Lung (tissue), 12 donors: ENCODE data around the gene ACTL8. TPM values are rescaled to one million over a fixed set of nuclear protein-coding genes. Genes with fewer than 3 reads are reported as not detected.

ENCODE experiments used
- ATAC-seq: fragments of 200-7000 bp; cut with Tn5 transposase; one replicate; pipeline ENCODE4 v1.9.1; 2020; ENCODE audit warnings: moderate number of reproducible peaks; ENCODE audit not compliant: insufficient read depth, low FRiP score
- DNase-seq, 3 donors: peaks; one replicate each; pipeline ENCODE4 v3.0.0-alpha.2; 2013 to 2017
- H3K27ac ChIP-seq, 2 donors: one replicate each; pipeline ENCODE4 v1.5.1; 2013; ENCODE audit warnings: mild to moderate bottlenecking in 2 of 2, moderate library complexity in 2 of 2, control low read depth in 1 of 2, inconsistent platforms in 1 of 2, low read depth in 1 of 2, low read length in 1 of 2
- H3K27me3 ChIP-seq, 3 donors: one replicate each; pipeline ENCODE4 v1.5.1; 2013; ENCODE audit warnings: low read length in 2 of 3; ENCODE audit not compliant: control insufficient read depth in 3 of 3, insufficient read depth in 3 of 3
- H3K36me3 ChIP-seq, 4 donors: one replicate each; pipeline ENCODE4 v1.5.1; 2013; ENCODE audit warnings: low read length in 4 of 4, mild to moderate bottlenecking in 1 of 4, moderate library complexity in 1 of 4; ENCODE audit not compliant: control insufficient read depth in 4 of 4, insufficient read depth in 4 of 4
- H3K4me1 ChIP-seq, 5 donors: one replicate each; pipeline ENCODE4 v1.5.1; 2013; ENCODE audit warnings: low read length in 5 of 5, mild to moderate bottlenecking in 2 of 5, moderate library complexity in 1 of 5; ENCODE audit not compliant: control insufficient read depth in 5 of 5, insufficient read depth in 5 of 5
- H3K4me3 ChIP-seq: one replicate; pipeline ENCODE4 v1.5.1; 2013; ENCODE audit warnings: mild to moderate bottlenecking, control low read depth, moderate library complexity
- H3K9ac ChIP-seq, 2 donors: one replicate each; pipeline ENCODE4 v1.5.1; 2013; ENCODE audit warnings: low read length in 2 of 2, control low read depth in 1 of 2; ENCODE audit not compliant: insufficient read depth in 1 of 2
- H3K9me3 ChIP-seq, 4 donors: one replicate each; pipeline ENCODE4 v1.5.1; 2013; ENCODE audit warnings: low read length in 3 of 4, mild to moderate bottlenecking in 1 of 4, moderate library complexity in 1 of 4; ENCODE audit not compliant: control insufficient read depth in 4 of 4, insufficient read depth in 3 of 4
- CTCF ChIP-seq: IDR thresholded peaks from 2 replicates; pipeline ENCODE4 v1.5.1; 2012; ENCODE audit warnings: mild to moderate bottlenecking; ENCODE audit errors: control extremely low read depth, extremely low read depth
- WGBS, 2 donors: extraction: QIAGEN DNeasy Blood & Tissue Kit; methylation state at CpG; one replicate each; pipeline ENCODE4 v1.1.7; 2013; 5-methylcytosine and 5-hydroxymethylcytosine counted together
- polyA plus RNA-seq, 2 donors: library from polyadenylated mRNA; stranded (reverse); fragments of 200-250 nt; gene quantifications; one replicate each; pipeline ENCODE4 v1.2.1, GENCODE V29; 2013
- total RNA-seq, 2 donors: library from RNA; depleted of rRNA in 1 of 2; stranded (reverse); fragments of >200 nt in 1 of 2; gene quantifications; one replicate each; pipeline ENCODE4 v1.2.1, GENCODE V29; 2014 to 2021
- donor health status: control.
- donor health status: control.
- donor health status: Bipolar disorder and iron deficiency.
- donor health status: healthy.
- donor health status: DM: yes; HTN: yes; CAD: no.

Gene ACTL8
- total and polyA plus RNA-seq, 4 donors, result not detected

- Histone ChIP-seq H3K36me3 (no peaks in the 10 kb centered on the region), H3K27ac (no peak overlapping the region), H3K27me3 (peaks cover 0 to 5% (median 3%) of the 10 kb centered on the region in 3 donors), H3K4me3 (no peak overlapping the region), H3K9me3 (peaks cover 0 to 14% (median 6%) of the 10 kb centered on the region in 4 donors), H3K9ac (no peak overlapping the region), H3K4me1 (no peaks in the 10 kb centered on the region)
- no peak for TF ChIP-seq CTCF
- ATAC-seq, result no peak
- no peak for DNase-seq
- 55 to 60% methylated on average over 8 of the region's 8 CpGs for WGBS, 2 donors
Observed at GRCh38 chr1:17763417-17763816, 8.3 kb downstream of the ACTL8 start.

GRCh38 chr1:17763995-17764394 lies 8.9 kb downstream of the ACTL8 start:
- Histone ChIP-seq H3K4me3 (no peak overlapping the region), H3K9me3 (peaks cover 0 to 14% (median 4%) of the 10 kb centered on the region in 4 donors), H3K9ac (no peak overlapping the region), H3K27me3 (peaks cover 0 to 5% (median 3%) of the 10 kb centered on the region in 3 donors), H3K4me1 (no peaks in the 10 kb centered on the region), H3K36me3 (no peaks in the 10 kb centered on the region), H3K27ac (no peak overlapping the region)
- WGBS, 2 donors, result 78 to 79% methylated on average over 5 of the region's 5 CpGs
- no peak for TF ChIP-seq CTCF
- no peak for ATAC-seq
- DNase-seq, result no peak

GRCh38 chr1:17764591-17764990 lies 9.5 kb downstream of the ACTL8 start:
- ATAC-seq, result no peak
- H3K36me3 ChIP-seq, result no peaks in the 10 kb centered on the region
- peaks cover 0 to 5% (median 3%) of the 10 kb centered on the region in 3 donors for H3K27me3 ChIP-seq
- H3K4me3 ChIP-seq, result no peak overlapping the region
- H3K9me3 ChIP-seq, result peaks cover 0 to 8% (median 2%) of the 10 kb centered on the region in 4 donors
- H3K9ac ChIP-seq, result no peak overlapping the region
- no peak overlapping the region for H3K27ac ChIP-seq
- no peak for DNase-seq
- no peaks in the 10 kb centered on the region for H3K4me1 ChIP-seq
- no peak for TF ChIP-seq CTCF
- WGBS, 2 donors, result 63 to 84% methylated on average over 10 of the region's 10 CpGs
